ENCODE results near the gene MARCHF2. TPM values are rescaled to one million over a fixed set of nuclear protein-coding genes. Genes with fewer than 3 reads are reported as not detected.
"Not testable (repeated sequence)": the region's sequence is repeated elsewhere in the genome, so short reads cannot be mapped to it uniquely, and the experiment has no call there.

The MARCHF2 gene
- total RNA-seq, 1 donor from 2014 or later, result 38.1 TPM

GRCh38 chr19:8373867-8374813 is 39.0 kb upstream of the MARCHF2 start:
- Histone ChIP-seq H3K27me3 (ENCODE audit: control insufficient read depth in 3 of 3, insufficient read depth in 3 of 3, low read length in 3 of 3) (no peaks in the 10 kb centered on the region), H3K9ac (ENCODE audit: low read depth in 1 of 3, low read length in 3 of 3) (no peak overlapping the region), H3K27ac (ENCODE audit: low read depth, low read length) (no peak overlapping the region), H3K4me1 (ENCODE audit: control insufficient read depth in 3 of 3, insufficient read depth in 3 of 3, low read length in 3 of 3) (peaks cover 0 to 12% (median 3%) of the 10 kb centered on the region in 3 donors), H3K36me3 (ENCODE audit: control insufficient read depth in 3 of 3, insufficient read depth in 3 of 3, low read length in 3 of 3) (peaks cover 11 to 25% (median 13%) of the 10 kb centered on the region in 3 donors), H3K9me3 (ENCODE audit: control insufficient read depth in 3 of 3, low read length in 3 of 3) (no peaks in the 10 kb centered on the region), H3K4me3 (ENCODE audit: low read length in 3 of 3) (no peak overlapping the region)

GRCh38 chr19:8375766-8376165 is 37.3 kb upstream of the MARCHF2 start:
- not testable (repeated sequence) for H3K9ac ChIP-seq (ENCODE audit: low read depth in 1 of 3, low read length in 3 of 3); H3K27ac ChIP-seq (ENCODE audit: low read depth, low read length); H3K27me3 ChIP-seq (ENCODE audit: control insufficient read depth in 3 of 3, insufficient read depth in 3 of 3, low read length in 3 of 3); H3K9me3 ChIP-seq (ENCODE audit: control insufficient read depth in 3 of 3, low read length in 3 of 3); H3K4me1 ChIP-seq (ENCODE audit: control insufficient read depth in 3 of 3, insufficient read depth in 3 of 3, low read length in 3 of 3); H3K4me3 ChIP-seq (ENCODE audit: low read length in 3 of 3)
- peaks cover 11 to 20% (median 13%) of the 10 kb centered on the region in 3 donors for H3K36me3 ChIP-seq (ENCODE audit: control insufficient read depth in 3 of 3, insufficient read depth in 3 of 3, low read length in 3 of 3)

- H3K27ac ChIP-seq (ENCODE audit: low read depth, low read length); H3K9me3 ChIP-seq (ENCODE audit: control insufficient read depth in 3 of 3, low read length in 3 of 3): not testable (repeated sequence)
These were observed 36.6 kb upstream of the MARCHF2 start for GRCh38 chr19:8376373-8376974.

GRCh38 chr19:8377598-8377997 is 35.5 kb upstream of the MARCHF2 start:
- H3K4me3 ChIP-seq (ENCODE audit: low read length in 3 of 3), result no peak overlapping the region
- H3K9ac ChIP-seq (ENCODE audit: low read depth in 1 of 3, low read length in 3 of 3), result no peak overlapping the region
- H3K9me3 ChIP-seq (ENCODE audit: control insufficient read depth in 3 of 3, low read length in 3 of 3), result no peaks in the 10 kb centered on the region
- H3K36me3 ChIP-seq (ENCODE audit: control insufficient read depth in 3 of 3, insufficient read depth in 3 of 3, low read length in 3 of 3), result peaks cover 7 to 9% (median 7%) of the 10 kb centered on the region in 3 donors
- H3K27ac ChIP-seq (ENCODE audit: low read depth, low read length), result no peak overlapping the region
- peaks cover 0 to 4% (median 3%) of the 10 kb centered on the region in 3 donors for H3K4me1 ChIP-seq (ENCODE audit: control insufficient read depth in 3 of 3, insufficient read depth in 3 of 3, low read length in 3 of 3)
- no peaks in the 10 kb centered on the region for H3K27me3 ChIP-seq (ENCODE audit: control insufficient read depth in 3 of 3, insufficient read depth in 3 of 3, low read length in 3 of 3)

More at GRCh38 chr19:8376373-8376974, 36.6 kb upstream of the MARCHF2 start:
- not testable (repeated sequence) for H3K27me3 ChIP-seq (ENCODE audit: control insufficient read depth in 3 of 3, insufficient read depth in 3 of 3, low read length in 3 of 3); H3K4me3 ChIP-seq (ENCODE audit: low read length in 3 of 3); H3K4me1 ChIP-seq (ENCODE audit: control insufficient read depth in 3 of 3, insufficient read depth in 3 of 3, low read length in 3 of 3); H3K9ac ChIP-seq (ENCODE audit: low read depth in 1 of 3, low read length in 3 of 3)
- peaks cover 7 to 13% (median 8%) of the 10 kb centered on the region in 3 donors for H3K36me3 ChIP-seq (ENCODE audit: control insufficient read depth in 3 of 3, insufficient read depth in 3 of 3, low read length in 3 of 3)

GRCh38 chr19:8379156-8379891 is 33.8 kb upstream of the MARCHF2 start:
- not testable (repeated sequence) for H3K27me3 ChIP-seq (ENCODE audit: control insufficient read depth in 3 of 3, insufficient read depth in 3 of 3, low read length in 3 of 3); H3K36me3 ChIP-seq (ENCODE audit: control insufficient read depth in 3 of 3, insufficient read depth in 3 of 3, low read length in 3 of 3); H3K27ac ChIP-seq (ENCODE audit: low read depth, low read length); H3K4me1 ChIP-seq (ENCODE audit: control insufficient read depth in 3 of 3, insufficient read depth in 3 of 3, low read length in 3 of 3); H3K4me3 ChIP-seq (ENCODE audit: low read length in 3 of 3); H3K9ac ChIP-seq (ENCODE audit: low read depth in 1 of 3, low read length in 3 of 3); H3K9me3 ChIP-seq (ENCODE audit: control insufficient read depth in 3 of 3, low read length in 3 of 3)

- not testable (repeated sequence) for H3K4me1 ChIP-seq (ENCODE audit: control insufficient read depth in 3 of 3, insufficient read depth in 3 of 3, low read length in 3 of 3); H3K27ac ChIP-seq (ENCODE audit: low read depth, low read length); H3K27me3 ChIP-seq (ENCODE audit: control insufficient read depth in 3 of 3, insufficient read depth in 3 of 3, low read length in 3 of 3); H3K9me3 ChIP-seq (ENCODE audit: control insufficient read depth in 3 of 3, low read length in 3 of 3); H3K36me3 ChIP-seq (ENCODE audit: control insufficient read depth in 3 of 3, insufficient read depth in 3 of 3, low read length in 3 of 3); H3K4me3 ChIP-seq (ENCODE audit: low read length in 3 of 3); H3K9ac ChIP-seq (ENCODE audit: low read depth in 1 of 3, low read length in 3 of 3)
These were observed 28.5 kb upstream of the MARCHF2 start for GRCh38 chr19:8384569-8384968.

GRCh38 chr19:8385103-8385502 is 28.0 kb upstream of the MARCHF2 start:
- not testable (repeated sequence) for H3K27ac ChIP-seq (ENCODE audit: low read depth, low read length); H3K9me3 ChIP-seq (ENCODE audit: control insufficient read depth in 3 of 3, low read length in 3 of 3); H3K9ac ChIP-seq (ENCODE audit: low read depth in 1 of 3, low read length in 3 of 3); H3K27me3 ChIP-seq (ENCODE audit: control insufficient read depth in 3 of 3, insufficient read depth in 3 of 3, low read length in 3 of 3); H3K36me3 ChIP-seq (ENCODE audit: control insufficient read depth in 3 of 3, insufficient read depth in 3 of 3, low read length in 3 of 3); H3K4me3 ChIP-seq (ENCODE audit: low read length in 3 of 3)
- H3K4me1 ChIP-seq (ENCODE audit: control insufficient read depth in 3 of 3, insufficient read depth in 3 of 3, low read length in 3 of 3), result peaks cover 0 to 12% (median 3%) of the 10 kb centered on the region in 3 donors

GRCh38 chr19:8385566-8385965 is 27.5 kb upstream of the MARCHF2 start:
- H3K27me3 ChIP-seq (ENCODE audit: control insufficient read depth in 3 of 3, insufficient read depth in 3 of 3, low read length in 3 of 3); H3K4me3 ChIP-seq (ENCODE audit: low read length in 3 of 3); H3K36me3 ChIP-seq (ENCODE audit: control insufficient read depth in 3 of 3, insufficient read depth in 3 of 3, low read length in 3 of 3); H3K9ac ChIP-seq (ENCODE audit: low read depth in 1 of 3, low read length in 3 of 3); H3K9me3 ChIP-seq (ENCODE audit: control insufficient read depth in 3 of 3, low read length in 3 of 3); H3K27ac ChIP-seq (ENCODE audit: low read depth, low read length): not testable (repeated sequence)
- peaks cover 0 to 12% (median 3%) of the 10 kb centered on the region in 3 donors for H3K4me1 ChIP-seq (ENCODE audit: control insufficient read depth in 3 of 3, insufficient read depth in 3 of 3, low read length in 3 of 3)

GRCh38 chr19:8386419-8386818 is 26.7 kb upstream of the MARCHF2 start:
- not testable (repeated sequence) for H3K9me3 ChIP-seq (ENCODE audit: control insufficient read depth in 3 of 3, low read length in 3 of 3); H3K9ac ChIP-seq (ENCODE audit: low read depth in 1 of 3, low read length in 3 of 3); H3K4me3 ChIP-seq (ENCODE audit: low read length in 3 of 3); H3K27me3 ChIP-seq (ENCODE audit: control insufficient read depth in 3 of 3, insufficient read depth in 3 of 3, low read length in 3 of 3); H3K36me3 ChIP-seq (ENCODE audit: control insufficient read depth in 3 of 3, insufficient read depth in 3 of 3, low read length in 3 of 3); H3K27ac ChIP-seq (ENCODE audit: low read depth, low read length)
- H3K4me1 ChIP-seq (ENCODE audit: control insufficient read depth in 3 of 3, insufficient read depth in 3 of 3, low read length in 3 of 3), result peaks cover 6 to 19% (median 9%) of the 10 kb centered on the region in 3 donors

GRCh38 chr19:8386990-8387389 is 26.1 kb upstream of the MARCHF2 start:
- Histone ChIP-seq H3K9ac (ENCODE audit: low read depth in 1 of 3, low read length in 3 of 3) (no peak overlapping the region), H3K36me3 (ENCODE audit: control insufficient read depth in 3 of 3, insufficient read depth in 3 of 3, low read length in 3 of 3) (no peaks in the 10 kb centered on the region), H3K4me3 (ENCODE audit: low read length in 3 of 3) (no peak overlapping the region), H3K9me3 (ENCODE audit: control insufficient read depth in 3 of 3, low read length in 3 of 3) (no peaks in the 10 kb centered on the region), H3K27me3 (ENCODE audit: control insufficient read depth in 3 of 3, insufficient read depth in 3 of 3, low read length in 3 of 3) (no peaks in the 10 kb centered on the region), H3K4me1 (ENCODE audit: control insufficient read depth in 3 of 3, insufficient read depth in 3 of 3, low read length in 3 of 3) (peaks cover 12 to 24% (median 15%) of the 10 kb centered on the region in 3 donors), H3K27ac (ENCODE audit: low read depth, low read length) (no peak overlapping the region)

Measured in skeletal muscle tissue (tissue), 4 donors.